ENCODE data around the gene MCTP1.
A peak's percentile ranks its signal among the peaks of the same experiment; 100 is the strongest.
"Not testable (repeated sequence)": the region's sequence is repeated elsewhere in the genome, so short reads cannot be mapped to it uniquely, and the experiment has no call there.

The MCTP1 gene

DNA sequence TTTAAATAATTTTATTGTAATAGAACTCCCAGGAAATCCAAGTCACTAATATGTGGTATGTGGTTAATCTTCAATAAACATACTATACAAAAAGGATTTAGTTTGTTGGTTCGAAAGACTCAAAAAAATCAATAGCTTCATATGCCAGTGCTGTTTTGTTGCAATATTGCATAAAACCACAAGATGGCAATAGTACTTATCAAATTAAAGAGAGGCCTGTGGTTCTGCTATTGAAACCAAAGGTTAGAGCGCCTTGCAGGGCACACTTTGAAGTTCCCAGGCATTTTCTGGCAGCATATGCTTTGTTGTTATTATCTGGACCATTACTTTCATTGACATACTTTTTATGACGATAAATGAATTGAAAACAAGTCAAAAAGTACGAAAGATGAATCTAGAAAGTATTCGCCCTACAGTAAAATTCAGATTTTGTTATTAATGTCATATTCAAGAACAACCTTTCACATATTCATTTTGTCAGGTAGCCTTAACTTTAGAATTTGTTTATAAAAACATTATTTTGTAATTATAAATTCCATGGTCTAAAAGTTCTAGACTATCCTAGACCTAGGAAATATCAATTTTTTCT, 316.3 kb downstream of the MCTP1 start:
- Histone ChIP-seq H3K27me3 (ENCODE audit: insufficient read depth, poor library complexity, severe bottlenecking) (no peaks in the 10 kb centered on the region), H3K4me3 (replicated peaks; ENCODE audit: insufficient read depth, low read length) (no peak overlapping the region), H3K27ac (replicated peaks) (no peak overlapping the region)
- DNase-seq (ENCODE audit: low read depth in 1 of 2, low spot score in 1 of 2), result peak; percentile 7 to 28
- peak; percentile 23 for TF ChIP-seq CTCF (IDR thresholded peaks at IDR 0.05; ENCODE audit: insufficient read depth, low read length)
- TF ChIP-seq POLR2AphosphoS5 (IDR thresholded peaks at IDR 0.05; ENCODE audit: low read depth), result no peak

DNA sequence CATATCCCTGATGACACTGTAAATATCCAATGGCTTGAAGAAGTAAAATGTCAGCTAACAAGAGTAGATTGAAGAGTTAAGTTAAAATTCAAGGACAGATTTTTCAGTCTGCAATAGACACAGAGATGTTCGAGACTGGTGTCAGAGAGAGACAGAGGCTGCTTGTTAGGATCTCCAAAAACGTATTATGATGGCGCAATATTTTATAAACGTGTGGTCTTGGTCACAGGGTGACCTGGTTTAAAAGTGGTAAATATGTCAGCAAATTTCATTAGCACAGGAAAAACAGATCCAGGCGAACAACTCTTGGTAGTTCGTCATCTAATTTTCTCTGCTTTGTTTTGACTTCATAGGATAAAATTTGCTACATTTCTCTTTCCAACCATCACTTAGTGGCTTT, 317.4 kb downstream of the MCTP1 start:
- DNase-seq (ENCODE audit: low read depth in 1 of 2, low spot score in 1 of 2), result no peak
- Histone ChIP-seq H3K27ac (replicated peaks) (no peak overlapping the region), H3K27me3 (ENCODE audit: insufficient read depth, poor library complexity, severe bottlenecking) (no peaks in the 10 kb centered on the region), H3K4me3 (replicated peaks; ENCODE audit: insufficient read depth, low read length) (no peak overlapping the region)
- TF ChIP-seq SPI1 (IDR thresholded peaks at IDR 0.05; ENCODE audit: borderline replicate concordance, low read depth), result no peak
- TF ChIP-seq GABPA (IDR thresholded peaks at IDR 0.05; ENCODE audit: low read depth), result no peak

GRCh38 chr5:94959279-94959678, 325.6 kb downstream of the MCTP1 start:
- peak in 1 of 2 experiments; percentile 26 for DNase-seq (ENCODE audit: low read depth in 1 of 2, low spot score in 1 of 2)
- not testable (repeated sequence) for H3K27ac ChIP-seq (replicated peaks); H3K4me3 ChIP-seq (replicated peaks; ENCODE audit: insufficient read depth, low read length); H3K27me3 ChIP-seq (ENCODE audit: insufficient read depth, poor library complexity, severe bottlenecking)
- peak; percentile 73 for TF ChIP-seq SPI1 (IDR thresholded peaks at IDR 0.05; ENCODE audit: borderline replicate concordance, low read depth)

DNA sequence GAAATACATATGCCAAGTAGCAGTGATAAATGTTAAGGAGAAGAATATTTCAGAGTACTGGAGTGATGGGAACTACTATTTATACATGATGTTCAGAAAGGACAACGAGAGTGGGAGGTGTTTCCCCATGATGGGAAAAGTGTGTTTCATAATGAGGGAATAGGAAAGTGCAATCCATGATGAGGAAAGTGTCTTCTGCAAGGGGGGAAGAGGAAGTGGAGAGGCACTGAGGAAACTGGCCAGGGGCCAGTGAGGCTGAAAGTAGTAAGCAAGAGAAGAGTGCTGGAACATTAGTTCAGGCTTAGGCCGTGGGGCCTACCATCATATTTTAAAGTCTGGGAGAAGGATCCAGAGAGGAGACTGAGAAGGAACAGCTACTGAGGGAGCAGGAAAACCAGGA, 339.2 kb downstream of the MCTP1 start:
- TF ChIP-seq SPI1 (IDR thresholded peaks at IDR 0.05; ENCODE audit: borderline replicate concordance, low read depth), result peak; percentile 58; the same call in 1 of the 2 replicates
- TF ChIP-seq REST (IDR thresholded peaks at IDR 0.05; ENCODE audit: insufficient replicate concordance, low read depth), result no peak
- TF ChIP-seq CTCF (IDR thresholded peaks at IDR 0.05; ENCODE audit: insufficient read depth, low read length), result no peak
- peak; percentile 20 to 24 for DNase-seq (ENCODE audit: low read depth in 1 of 2, low spot score in 1 of 2)
- H3K27ac ChIP-seq (replicated peaks), result no peak overlapping the region

GRCh38 chr5:94944160-94944559, 340.7 kb downstream of the MCTP1 start:
- no peak for TF ChIP-seq POLR2AphosphoS5 (IDR thresholded peaks at IDR 0.05; ENCODE audit: low read depth)
- TF ChIP-seq SPI1 (IDR thresholded peaks at IDR 0.05; ENCODE audit: borderline replicate concordance, low read depth), result no peak
- TF ChIP-seq REST (IDR thresholded peaks at IDR 0.05; ENCODE audit: insufficient replicate concordance, low read depth), result no peak
- Histone ChIP-seq H3K27ac (replicated peaks) (no peak overlapping the region), H3K4me3 (replicated peaks; ENCODE audit: insufficient read depth, low read length) (no peak overlapping the region), H3K27me3 (ENCODE audit: insufficient read depth, poor library complexity, severe bottlenecking) (no peaks in the 10 kb centered on the region)
- no peak for DNase-seq (ENCODE audit: low read depth in 1 of 2, low spot score in 1 of 2)

More for the DNA sequence above, 339.2 kb downstream of the MCTP1 start:
- H3K27me3 ChIP-seq (ENCODE audit: insufficient read depth, poor library complexity, severe bottlenecking), result no peaks in the 10 kb centered on the region
- H3K4me3 ChIP-seq (replicated peaks; ENCODE audit: insufficient read depth, low read length), result no peak overlapping the region
